GM21717 (cell line): ENCODE measurements around the gene NEURL1.

Source experiments
- ATAC-seq: cut with Tn5 transposase; IDR thresholded peaks from one replicate; pipeline ENCODE4 v1.9.1; 2021; ENCODE audit warnings: mild to moderate bottlenecking, moderate library complexity; ENCODE audit not compliant: unreplicated experiment

Gene NEURL1

GRCh38 chr10:103544657-103545310, 51.3 kb downstream of the NEURL1 start:
- ATAC-seq = no peak

- no peak for ATAC-seq
These were observed 51.9 kb downstream of the NEURL1 start for GRCh38 chr10:103545366-103545765.

GRCh38 chr10:103545771-103546281, 52.3 kb downstream of the NEURL1 start:
- ATAC-seq = no peak

- no peak for ATAC-seq
These were observed 52.9 kb downstream of the NEURL1 start for GRCh38 chr10:103546401-103546800.

- ATAC-seq = no peak
These were observed 54.0 kb downstream of the NEURL1 start for GRCh38 chr10:103547391-103547946.

GRCh38 chr10:103548006-103548405, 54.5 kb downstream of the NEURL1 start:
- ATAC-seq = no peak

- ATAC-seq = no peak
These were observed 55.3 kb downstream of the NEURL1 start for GRCh38 chr10:103548581-103549348.

- ATAC-seq = no peak
These were observed 55.8 kb downstream of the NEURL1 start for GRCh38 chr10:103549349-103549685.

GRCh38 chr10:103550229-103550628, 56.7 kb downstream of the NEURL1 start:
- ATAC-seq = no peak

- ATAC-seq = no peak
These were observed 58.4 kb downstream of the NEURL1 start for GRCh38 chr10:103551619-103552602.

- ATAC-seq = no peak
These were observed 59.6 kb downstream of the NEURL1 start for GRCh38 chr10:103552856-103553742.

- ATAC-seq = no peak
These were observed 60.4 kb downstream of the NEURL1 start for GRCh38 chr10:103553743-103554487.

- no peak for ATAC-seq
These were observed 61.2 kb downstream of the NEURL1 start for GRCh38 chr10:103554488-103555324.

GRCh38 chr10:103555325-103555649, 61.8 kb downstream of the NEURL1 start:
- ATAC-seq = no peak

GRCh38 chr10:103555712-103556111, 62.2 kb downstream of the NEURL1 start:
- ATAC-seq = no peak

GRCh38 chr10:103556383-103557007, 63.0 kb downstream of the NEURL1 start:
- no peak for ATAC-seq

- no peak for ATAC-seq
These were observed 64.0 kb downstream of the NEURL1 start for GRCh38 chr10:103557455-103557854.

- ATAC-seq = no peak
These were observed 65.4 kb downstream of the NEURL1 start for GRCh38 chr10:103558911-103559310.
